ENCODE data around the gene CCL14. TPM values are rescaled to one million over a fixed set of nuclear protein-coding genes. Genes with fewer than 3 reads are reported as not detected.

The CCL14 gene
- total RNA-seq, 1 experiment from 2014 or later: not detected

DNA sequence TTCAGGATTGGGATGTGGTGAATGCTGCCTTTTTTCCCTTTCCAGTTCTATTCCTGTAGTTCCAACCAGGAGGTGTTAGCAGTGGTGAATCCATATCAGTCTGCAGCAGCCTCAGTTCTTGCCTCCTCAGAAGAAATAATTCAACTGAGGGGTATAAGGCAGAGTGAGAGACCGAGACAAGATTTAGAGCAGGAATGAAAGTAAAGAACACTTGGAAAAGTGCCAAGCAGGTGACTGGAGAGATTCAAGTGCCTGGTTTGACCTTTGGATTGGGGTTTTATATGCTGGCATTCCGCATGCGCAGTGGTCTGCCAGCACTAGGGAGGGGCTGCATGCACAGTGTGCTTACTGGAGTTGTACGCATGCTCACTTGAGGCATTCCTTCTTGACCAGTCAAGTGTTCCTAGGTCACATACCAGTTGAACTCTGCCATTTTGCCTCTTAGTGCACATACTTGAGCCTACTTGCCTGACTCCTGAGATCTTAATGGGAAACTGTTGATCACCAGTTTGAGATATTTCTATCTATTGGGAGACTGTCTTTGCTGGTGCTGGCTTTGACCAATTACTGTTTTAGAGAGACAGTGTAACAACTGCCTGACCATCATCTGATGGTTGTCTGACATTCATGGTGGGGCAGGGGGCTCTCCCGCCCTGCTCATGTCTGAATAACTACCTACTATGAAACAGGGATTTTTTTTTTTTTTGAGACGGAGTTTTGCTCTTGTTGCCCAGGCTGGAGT is 15.5 kb upstream of the CCL14 start:
- ATAC-seq (no peak), DNase-seq (ENCODE audit: low read depth, low spot score) (no peak)
- no peak overlapping the region for H3K27ac ChIP-seq (ENCODE audit: low read length)
- ChIA-PET CTCF (interaction anchor here (1.4 to 1.8 kb wide), 2 partner anchors 33 to 70 kb away, joined by 4 to 6 read pairs; no protein-coding TSS in a partner anchor), POLR2A (no interaction called here)
- TF ChIP-seq TCF7L2 (IDR thresholded peaks at IDR 0.05; ENCODE audit: low read depth, low read length): no peak
- TF ChIP-seq, protein P1, sequence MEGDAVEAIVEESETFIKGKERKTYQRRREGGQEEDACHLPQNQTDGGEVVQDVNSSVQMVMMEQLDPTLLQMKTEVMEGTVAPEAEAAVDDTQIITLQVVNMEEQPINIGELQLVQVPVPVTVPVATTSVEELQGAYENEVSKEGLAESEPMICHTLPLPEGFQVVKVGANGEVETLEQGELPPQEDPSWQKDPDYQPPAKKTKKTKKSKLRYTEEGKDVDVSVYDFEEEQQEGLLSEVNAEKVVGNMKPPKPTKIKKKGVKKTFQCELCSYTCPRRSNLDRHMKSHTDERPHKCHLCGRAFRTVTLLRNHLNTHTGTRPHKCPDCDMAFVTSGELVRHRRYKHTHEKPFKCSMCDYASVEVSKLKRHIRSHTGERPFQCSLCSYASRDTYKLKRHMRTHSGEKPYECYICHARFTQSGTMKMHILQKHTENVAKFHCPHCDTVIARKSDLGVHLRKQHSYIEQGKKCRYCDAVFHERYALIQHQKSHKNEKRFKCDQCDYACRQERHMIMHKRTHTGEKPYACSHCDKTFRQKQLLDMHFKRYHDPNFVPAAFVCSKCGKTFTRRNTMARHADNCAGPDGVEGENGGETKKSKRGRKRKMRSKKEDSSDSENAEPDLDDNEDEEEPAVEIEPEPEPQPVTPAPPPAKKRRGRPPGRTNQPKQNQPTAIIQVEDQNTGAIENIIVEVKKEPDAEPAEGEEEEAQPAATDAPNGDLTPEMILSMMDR (IDR thresholded peaks at IDR 0.05): no peak
- in situ Hi-C loops (cut with HindIII; ENCODE audit: low pct_unique_long_range_greater_than_20kb, low sequenced_read_pairs): no loop called here
- no peaks in the 10 kb centered on the region for H3K27me3 ChIP-seq (ENCODE audit: control insufficient read depth, insufficient read depth, low read length)
- H3K4me1 ChIP-seq (ENCODE audit: control insufficient read depth, insufficient read depth, low read length): no peaks in the 10 kb centered on the region
- intact Hi-C loops (cut with micrococcal nuclease; ENCODE audit: unreplicated experiment): no loop called here
- BruUV-seq (replicated peaks): no TSS peak
- H3K9me3 ChIP-seq (ENCODE audit: control insufficient read depth, insufficient read depth, low read depth, low read length): no peaks in the 10 kb centered on the region
- no peaks in the 10 kb centered on the region for H3K36me3 ChIP-seq (ENCODE audit: control insufficient read depth, insufficient read depth, low read length)
- H3K4me3 ChIP-seq (ENCODE audit: low read depth in 2 of 2, low read length in 2 of 2): no peak overlapping the region

DNA sequence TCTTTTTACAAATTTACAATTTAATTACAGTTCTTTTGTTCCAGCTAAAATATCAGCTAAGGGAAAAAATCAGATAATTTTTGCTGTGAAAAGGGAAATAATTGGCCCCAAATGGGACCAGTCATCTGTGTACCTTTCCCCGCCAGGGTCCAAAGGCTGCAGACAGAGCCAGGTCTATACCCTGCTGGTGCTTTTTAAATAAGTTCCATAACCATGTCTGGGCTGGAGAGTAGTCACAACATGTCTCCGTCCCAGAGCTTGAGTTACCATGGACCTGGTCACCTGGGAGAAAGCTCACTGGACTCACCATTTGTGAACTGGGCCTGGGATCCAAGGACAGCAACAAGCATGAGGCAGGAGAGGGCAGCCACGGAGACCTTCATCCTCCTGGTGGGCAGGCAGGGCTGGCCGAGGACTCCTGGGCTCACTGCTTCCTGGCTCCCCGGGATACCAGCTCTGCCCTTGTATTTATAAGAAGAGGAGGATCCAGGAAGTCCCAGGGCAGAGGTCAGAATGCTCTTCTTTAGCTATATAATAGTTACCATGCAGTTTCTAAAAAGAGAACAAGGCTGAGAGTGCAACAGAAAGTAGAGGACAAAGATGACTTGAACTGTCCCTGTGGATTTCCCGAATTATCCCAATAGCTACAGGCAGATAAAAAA is 14.7 kb upstream of the CCL14 start, which contains the start of gene CCL15:
CCL15 (minus strand) TSS at position 444 of the 662 bp plus-strand sequence; CDS start at position 383, 61 bp downstream.
- intact Hi-C loops (cut with micrococcal nuclease; ENCODE audit: unreplicated experiment) (no loop called here), in situ Hi-C loops (cut with HindIII; ENCODE audit: low pct_unique_long_range_greater_than_20kb, low sequenced_read_pairs) (no loop called here)
- POLR2A ChIA-PET: no interaction called here
- Histone ChIP-seq H3K36me3 (ENCODE audit: control insufficient read depth, insufficient read depth, low read length) (no peaks in the 10 kb centered on the region), H3K4me1 (ENCODE audit: control insufficient read depth, insufficient read depth, low read length) (no peaks in the 10 kb centered on the region), H3K27ac (ENCODE audit: low read length) (no peak within 1 kb of the TSS), H3K9me3 (ENCODE audit: control insufficient read depth, insufficient read depth, low read depth, low read length) (no peaks in the 10 kb centered on the region), H3K4me3 (ENCODE audit: low read depth in 2 of 2, low read length in 2 of 2) (no peak within 1 kb of the TSS), H3K27me3 (ENCODE audit: control insufficient read depth, insufficient read depth, low read length) (no peaks in the 10 kb centered on the region)
- TF ChIP-seq POLR2AphosphoS5 (IDR thresholded peaks at IDR 0.05; ENCODE audit: low read depth, low read length) (no peak), SIN3A (IDR thresholded peaks at IDR 0.05; ENCODE audit: borderline replicate concordance, insufficient read depth, low read depth, low read length) (no peak), TCF7L2 (IDR thresholded peaks at IDR 0.05; ENCODE audit: low read depth, low read length) (no peak)
- TF ChIP-seq, protein P1 (IDR thresholded peaks at IDR 0.05): no peak
- TF ChIP-seq, protein P2, sequence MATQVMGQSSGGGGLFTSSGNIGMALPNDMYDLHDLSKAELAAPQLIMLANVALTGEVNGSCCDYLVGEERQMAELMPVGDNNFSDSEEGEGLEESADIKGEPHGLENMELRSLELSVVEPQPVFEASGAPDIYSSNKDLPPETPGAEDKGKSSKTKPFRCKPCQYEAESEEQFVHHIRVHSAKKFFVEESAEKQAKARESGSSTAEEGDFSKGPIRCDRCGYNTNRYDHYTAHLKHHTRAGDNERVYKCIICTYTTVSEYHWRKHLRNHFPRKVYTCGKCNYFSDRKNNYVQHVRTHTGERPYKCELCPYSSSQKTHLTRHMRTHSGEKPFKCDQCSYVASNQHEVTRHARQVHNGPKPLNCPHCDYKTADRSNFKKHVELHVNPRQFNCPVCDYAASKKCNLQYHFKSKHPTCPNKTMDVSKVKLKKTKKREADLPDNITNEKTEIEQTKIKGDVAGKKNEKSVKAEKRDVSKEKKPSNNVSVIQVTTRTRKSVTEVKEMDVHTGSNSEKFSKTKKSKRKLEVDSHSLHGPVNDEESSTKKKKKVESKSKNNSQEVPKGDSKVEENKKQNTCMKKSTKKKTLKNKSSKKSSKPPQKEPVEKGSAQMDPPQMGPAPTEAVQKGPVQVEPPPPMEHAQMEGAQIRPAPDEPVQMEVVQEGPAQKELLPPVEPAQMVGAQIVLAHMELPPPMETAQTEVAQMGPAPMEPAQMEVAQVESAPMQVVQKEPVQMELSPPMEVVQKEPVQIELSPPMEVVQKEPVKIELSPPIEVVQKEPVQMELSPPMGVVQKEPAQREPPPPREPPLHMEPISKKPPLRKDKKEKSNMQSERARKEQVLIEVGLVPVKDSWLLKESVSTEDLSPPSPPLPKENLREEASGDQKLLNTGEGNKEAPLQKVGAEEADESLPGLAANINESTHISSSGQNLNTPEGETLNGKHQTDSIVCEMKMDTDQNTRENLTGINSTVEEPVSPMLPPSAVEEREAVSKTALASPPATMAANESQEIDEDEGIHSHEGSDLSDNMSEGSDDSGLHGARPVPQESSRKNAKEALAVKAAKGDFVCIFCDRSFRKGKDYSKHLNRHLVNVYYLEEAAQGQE (IDR thresholded peaks at IDR 0.05; ENCODE audit: insufficient read depth in 1 of 2, low read depth in 2 of 2, low read length in 1 of 2): no peak
- DNase-seq (ENCODE audit: low read depth, low spot score) (no peak), ATAC-seq (no peak)
- no TSS peak for BruUV-seq (replicated peaks)
- CTCF ChIA-PET: interaction anchor here (1.4 to 1.8 kb wide), 2 partner anchors 32 to 71 kb away, joined by 4 to 6 read pairs; no protein-coding TSS in a partner anchor
